K562 (cell line): ENCODE results near the gene MED15. TPM values are rescaled to one million over a fixed set of nuclear protein-coding genes. Genes with fewer than 3 reads are reported as not detected.

Source experiments
- ATF1 ChIP-seq, 2 experiments: fragments of 450-650 bp in 1 of 2; IDR thresholded peaks; 2 replicates each; pipeline ENCODE4 v1.6.1; 2016; ENCODE audit warnings: missing compliant biosample characterization in 1 of 2, missing genetic modification characterization in 1 of 2
- CAMTA2 ChIP-seq: fragments of 250-450 bp; sonication (Bioruptor Pico); conservative IDR thresholded peaks from 2 replicates; pipeline ENCODE4 v1.5.1; 2022
- CBFB ChIP-seq: sonication (generic); formaldehyde crosslinking; IDR thresholded peaks from 2 replicates; pipeline ENCODE4 v1.4.0; 2020; ENCODE audit warnings: mild to moderate bottlenecking, missing genetic modification reagents
- CBX1 ChIP-seq: sonication (generic); IDR thresholded peaks from 2 replicates; pipeline ENCODE4 v1.6.1; 2016; ENCODE audit warnings: antibody characterized with exemption, low read depth, mild to moderate bottlenecking
- KLF6 ChIP-seq: fragments of 250-450 bp; sonication (Bioruptor Pico); IDR thresholded peaks from 2 replicates; pipeline ENCODE4 v1.4.0; 2020; ENCODE audit warnings: mild to moderate bottlenecking, moderate library complexity, borderline replicate concordance
- SMARCA4 ChIP-seq: fragments of 450-650 bp; IDR thresholded peaks from 2 replicates; pipeline ENCODE4 v1.6.1; 2016
- SMARCC2 ChIP-seq: fragments of 450-650 bp; IDR thresholded peaks from 2 replicates; pipeline ENCODE4 v1.6.1; 2017; ENCODE audit warnings: antibody characterized with exemption, moderate library complexity, mild to moderate bottlenecking, low read depth
- TOE1 ChIP-seq, 2 experiments: fragments of 450-650 bp in 1 of 2; sonication (generic) in 1 of 2; formaldehyde crosslinking in 1 of 2; IDR thresholded peaks; 2 replicates each; pipeline versions ENCODE4 v1.7.1 to v1.8.0; 2016 to 2022; ENCODE audit warnings: borderline replicate concordance in 2 of 2, mild to moderate bottlenecking in 2 of 2, antibody characterized with exemption in 1 of 2, inconsistent platforms in 1 of 2, low read depth in 1 of 2, missing genetic modification reagents in 1 of 2, moderate library complexity in 1 of 2
- ZNF77 ChIP-seq: fragments of 250-450 bp; sonication (Bioruptor Pico); IDR thresholded peaks from 2 replicates; pipeline ENCODE4 v1.5.0; 2020
- polyA plus RNA-seq, 8 experiments: library from polyadenylated mRNA; depleted of rRNA in 4 of 8; stranded (reverse) in 5 of 8; unstranded in 3 of 8; fragments of >200 nt; fragmentation: Nextera tagmentation in 2 of 8; fragmentation: Illumina TruSeq in 1 of 8; extraction: Ambion mirVana in 2 of 8; extraction: Trizol in 1 of 8; gene quantifications; 2 replicates each; pipeline versions ENCODE4 v1.2.1 to v1.2.3, GENCODE V29; 2011 to 2014; ENCODE audit warnings: inconsistent platforms in 1 of 8, missing spikeins in 1 of 8
- total RNA-seq, 7 experiments: library from RNA; depleted of rRNA in 6 of 7; stranded (reverse); fragments of >200 nt in 6 of 7; fragmentation: Illumina TruSeq in 2 of 7; extraction: Trizol in 2 of 7; gene quantifications; 2 replicates each; pipeline versions ENCODE4 v1.2.1 to v1.2.3, GENCODE V29; 2011 to 2021; ENCODE audit warnings: low replicate concordance in 1 of 7
- TF ChIP-seq, protein P1 (sequence below): fragments of 250-450 bp; sonication (Bioruptor Pico); IDR thresholded peaks from 2 replicates; pipeline ENCODE4 v1.8.0; 2021; ENCODE audit warnings: moderate library complexity, mild to moderate bottlenecking, inconsistent platforms
- TF ChIP-seq, protein P2 (sequence below): fragments of 200-800 bp; sonication (Bioruptor generic); IDR thresholded peaks from 2 replicates; pipeline ENCODE4 v1.6.1; 2017; ENCODE audit warnings: missing genetic modification characterization, missing compliant biosample characterization
- TF ChIP-seq, protein P3 (sequence below): fragments of 250-450 bp; sonication (Bioruptor Pico); IDR thresholded peaks from 2 replicates; pipeline ENCODE4 v1.9.0; 2021; ENCODE audit warnings: mild to moderate bottlenecking, inconsistent platforms

MED15 gene
- total and polyA plus RNA-seq, 9 of the 15 experiments (the other 6 are each of a cell fraction or from before 2014, with no cell fraction given) = 4.0 to 271 (median 60.1) TPM

GRCh38 chr22:20494978-20495860 is 12.2 kb upstream of the MED15 start, which contains the start of gene KLHL22 (continued):
- no peak for TF ChIP-seq SMARCC2
- no peak for TF ChIP-seq KLF6 (CRISPR knock-in tag)
- TF ChIP-seq, protein P1, sequence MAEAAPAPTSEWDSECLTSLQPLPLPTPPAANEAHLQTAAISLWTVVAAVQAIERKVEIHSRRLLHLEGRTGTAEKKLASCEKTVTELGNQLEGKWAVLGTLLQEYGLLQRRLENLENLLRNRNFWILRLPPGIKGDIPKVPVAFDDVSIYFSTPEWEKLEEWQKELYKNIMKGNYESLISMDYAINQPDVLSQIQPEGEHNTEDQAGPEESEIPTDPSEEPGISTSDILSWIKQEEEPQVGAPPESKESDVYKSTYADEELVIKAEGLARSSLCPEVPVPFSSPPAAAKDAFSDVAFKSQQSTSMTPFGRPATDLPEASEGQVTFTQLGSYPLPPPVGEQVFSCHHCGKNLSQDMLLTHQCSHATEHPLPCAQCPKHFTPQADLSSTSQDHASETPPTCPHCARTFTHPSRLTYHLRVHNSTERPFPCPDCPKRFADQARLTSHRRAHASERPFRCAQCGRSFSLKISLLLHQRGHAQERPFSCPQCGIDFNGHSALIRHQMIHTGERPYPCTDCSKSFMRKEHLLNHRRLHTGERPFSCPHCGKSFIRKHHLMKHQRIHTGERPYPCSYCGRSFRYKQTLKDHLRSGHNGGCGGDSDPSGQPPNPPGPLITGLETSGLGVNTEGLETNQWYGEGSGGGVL (CRISPR knock-in tag) = no peak
- TF ChIP-seq ZNF77 (CRISPR knock-in tag) = no peak
- no peak for TF ChIP-seq SMARCA4
- TF ChIP-seq TOE1 (IDR thresholded peaks at IDR 0.05; ENCODE audit: borderline replicate concordance) = no peak
- no peak for TF ChIP-seq TOE1 (CRISPR knock-in tag; IDR thresholded peaks at IDR 0.05; ENCODE audit: borderline replicate concordance, low read depth)
- TF ChIP-seq CAMTA2 (CRISPR knock-in tag) = no peak
- TF ChIP-seq, protein P2, sequence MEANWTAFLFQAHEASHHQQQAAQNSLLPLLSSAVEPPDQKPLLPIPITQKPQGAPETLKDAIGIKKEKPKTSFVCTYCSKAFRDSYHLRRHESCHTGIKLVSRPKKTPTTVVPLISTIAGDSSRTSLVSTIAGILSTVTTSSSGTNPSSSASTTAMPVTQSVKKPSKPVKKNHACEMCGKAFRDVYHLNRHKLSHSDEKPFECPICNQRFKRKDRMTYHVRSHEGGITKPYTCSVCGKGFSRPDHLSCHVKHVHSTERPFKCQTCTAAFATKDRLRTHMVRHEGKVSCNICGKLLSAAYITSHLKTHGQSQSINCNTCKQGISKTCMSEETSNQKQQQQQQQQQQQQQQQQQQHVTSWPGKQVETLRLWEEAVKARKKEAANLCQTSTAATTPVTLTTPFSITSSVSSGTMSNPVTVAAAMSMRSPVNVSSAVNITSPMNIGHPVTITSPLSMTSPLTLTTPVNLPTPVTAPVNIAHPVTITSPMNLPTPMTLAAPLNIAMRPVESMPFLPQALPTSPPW (CRISPR knock-in tag) = no peak
- no peak for TF ChIP-seq ATF1 (CRISPR knock-in tag; IDR thresholded peaks at IDR 0.05)
- TF ChIP-seq ATF1 (tag; IDR thresholded peaks at IDR 0.05) = peak; percentile 54
- TF ChIP-seq, protein P3, sequence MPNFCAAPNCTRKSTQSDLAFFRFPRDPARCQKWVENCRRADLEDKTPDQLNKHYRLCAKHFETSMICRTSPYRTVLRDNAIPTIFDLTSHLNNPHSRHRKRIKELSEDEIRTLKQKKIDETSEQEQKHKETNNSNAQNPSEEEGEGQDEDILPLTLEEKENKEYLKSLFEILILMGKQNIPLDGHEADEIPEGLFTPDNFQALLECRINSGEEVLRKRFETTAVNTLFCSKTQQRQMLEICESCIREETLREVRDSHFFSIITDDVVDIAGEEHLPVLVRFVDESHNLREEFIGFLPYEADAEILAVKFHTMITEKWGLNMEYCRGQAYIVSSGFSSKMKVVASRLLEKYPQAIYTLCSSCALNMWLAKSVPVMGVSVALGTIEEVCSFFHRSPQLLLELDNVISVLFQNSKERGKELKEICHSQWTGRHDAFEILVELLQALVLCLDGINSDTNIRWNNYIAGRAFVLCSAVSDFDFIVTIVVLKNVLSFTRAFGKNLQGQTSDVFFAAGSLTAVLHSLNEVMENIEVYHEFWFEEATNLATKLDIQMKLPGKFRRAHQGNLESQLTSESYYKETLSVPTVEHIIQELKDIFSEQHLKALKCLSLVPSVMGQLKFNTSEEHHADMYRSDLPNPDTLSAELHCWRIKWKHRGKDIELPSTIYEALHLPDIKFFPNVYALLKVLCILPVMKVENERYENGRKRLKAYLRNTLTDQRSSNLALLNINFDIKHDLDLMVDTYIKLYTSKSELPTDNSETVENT = peak; percentile 77
- no peak for TF ChIP-seq CBX1
- no peak for TF ChIP-seq CBFB (CRISPR knock-in tag)
